PC-9 (cell line): ENCODE measurements around the gene SELENOV. TPM values are rescaled to one million over a fixed set of nuclear protein-coding genes. Genes with fewer than 3 reads are reported as not detected.

Experiments used
- BruUV-seq: library from RNA; stranded (reverse); fragments of 400-500 nt; replicated peaks from 2 replicates; lab custom pipeline; 2021; lab: Mats Ljungman, UMichigan
- CTCF ChIA-PET: fragments of 300-600 bp; sonication (Branson Sonifier 250); formaldehyde crosslinking; loops from one replicate; lab custom pipeline; 2022; ENCODE audit warnings: antibody characterized with exemption; lab: Charles Lee
- POLR2A ChIA-PET: fragments of 300-600 bp; sonication (Branson Sonifier 250); formaldehyde crosslinking; loops from one replicate; lab custom pipeline; 2022; ENCODE audit warnings: antibody characterized with exemption; ENCODE audit not compliant: unreplicated experiment; lab: Charles Lee
- DNase-seq, 2 experiments: peaks; one replicate each; pipeline versions ENCODE4 v3.0.0 to v3.0.0-alpha.2; 2015 to 2022; ENCODE audit warnings: mixed read lengths in 1 of 2
- H2AFZ ChIP-seq: fragments of 200-600 bp; sonication (generic); 2 replicates; pipeline ENCODE4 v1.8.1; 2017; ENCODE audit warnings: antibody characterized with exemption
- H3F3A ChIP-seq: fragments of 200-600 bp; sonication (generic); 2 replicates; pipeline ENCODE4 v1.8.1; 2017; ENCODE audit warnings: antibody characterized with exemption, mild to moderate bottlenecking, low read depth; ENCODE audit not compliant: insufficient read depth
- H3K27ac ChIP-seq: fragments of 200-600 bp; sonication (generic); 2 replicates; pipeline ENCODE4 v1.6.1; 2016; ENCODE audit warnings: mixed run types
- H3K27me3 ChIP-seq: fragments of 200-600 bp; sonication (generic); 2 replicates; pipeline ENCODE4 v1.6.1; 2016; ENCODE audit warnings: low read depth, mixed run types; ENCODE audit not compliant: insufficient read depth
- H3K36me3 ChIP-seq: fragments of 200-600 bp; sonication (generic); 2 replicates; pipeline ENCODE4 v1.6.1; 2016; ENCODE audit warnings: low read depth, mixed run types
- H3K4me1 ChIP-seq: fragments of 200-600 bp; sonication (generic); replicated peaks from 2 replicates; pipeline ENCODE4 v1.6.1; 2016; ENCODE audit warnings: mixed run types; ENCODE audit not compliant: insufficient read depth
- H3K4me2 ChIP-seq: fragments of 200-600 bp; sonication (generic); 2 replicates; pipeline ENCODE4 v1.6.1; 2017; ENCODE audit warnings: mixed run types
- H3K4me3 ChIP-seq: fragments of 200-600 bp; sonication (generic); 2 replicates; pipeline ENCODE4 v1.6.1; 2016; ENCODE audit warnings: mixed run types
- H3K79me2 ChIP-seq: fragments of 200-600 bp; sonication (generic); 2 replicates; pipeline ENCODE4 v1.6.1; 2017; ENCODE audit warnings: low read depth, mixed run types
- H3K9me2 ChIP-seq: fragments of 200-600 bp; sonication (generic); 2 replicates; pipeline ENCODE4 v1.8.1; 2017; ENCODE audit warnings: mild to moderate bottlenecking; ENCODE audit not compliant: insufficient read depth
- H3K9me3 ChIP-seq: fragments of 200-600 bp; sonication (generic); 2 replicates; pipeline ENCODE4 v1.8.1; 2016; ENCODE audit warnings: low read depth; ENCODE audit not compliant: insufficient read depth
- H4K20me1 ChIP-seq: fragments of 200-600 bp; sonication (generic); 2 replicates; pipeline ENCODE4 v1.8.1; 2017; ENCODE audit not compliant: insufficient read depth
- EZH2 ChIP-seq: fragments of 200-600 bp; sonication (generic); IDR thresholded peaks from 2 replicates; pipeline ENCODE4 v1.8.0; 2017; ENCODE audit warnings: antibody characterized with exemption, low read depth
- intact Hi-C: fragments of 100-400 bp; cut with micrococcal nuclease; formaldehyde crosslinking; loops from one replicate; pipeline ENCODE4 v1.10.0; 2022; ENCODE audit not compliant: unreplicated experiment
- total RNA-seq: library from RNA; stranded (reverse); gene quantifications from 2 replicates; pipeline ENCODE4 v1.2.3, GENCODE V29; 2021
- TF ChIP-seq, protein P1 (sequence below): fragments of 200-600 bp; sonication (generic); conservative IDR thresholded peaks from 2 replicates; pipeline ENCODE4 v1.6.1; 2017; ENCODE audit warnings: mixed run types, antibody characterized with exemption, mild to moderate bottlenecking, moderate library complexity

SELENOV gene
- total RNA-seq, 1 experiment from 2014 or later = not detected

DNA sequence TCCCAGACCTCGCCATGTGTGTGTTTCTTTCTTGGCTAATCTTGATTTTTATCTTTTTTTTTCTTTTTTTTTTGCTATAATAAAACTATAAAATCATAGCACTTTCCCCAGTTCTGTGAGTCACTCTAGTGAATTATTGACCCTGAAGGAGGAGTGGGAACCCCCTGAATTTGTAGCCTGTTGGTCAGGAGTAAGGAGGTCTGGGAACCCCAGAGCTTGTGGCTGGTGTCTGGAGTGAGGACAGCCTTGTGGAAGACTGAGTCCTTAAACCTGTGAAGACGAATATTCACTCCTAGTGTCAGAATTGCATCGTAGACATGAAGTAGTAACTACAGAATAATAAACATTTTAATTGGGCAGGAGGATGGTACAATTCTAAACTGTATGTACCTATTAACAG lies 10.3 kb downstream of the SELENOV start:
- no peak overlapping the region for H3K27ac ChIP-seq
- H3K4me3 ChIP-seq = no peak overlapping the region
- no peak overlapping the region for H3K4me2 ChIP-seq
- H3F3A ChIP-seq = no peaks in the 10 kb centered on the region
- BruUV-seq = no TSS peak
- no peaks in the 10 kb centered on the region for H3K27me3 ChIP-seq
- H3K79me2 ChIP-seq = no peaks in the 10 kb centered on the region
- no peaks in the 10 kb centered on the region for H3K36me3 ChIP-seq
- TF ChIP-seq, protein P1, sequence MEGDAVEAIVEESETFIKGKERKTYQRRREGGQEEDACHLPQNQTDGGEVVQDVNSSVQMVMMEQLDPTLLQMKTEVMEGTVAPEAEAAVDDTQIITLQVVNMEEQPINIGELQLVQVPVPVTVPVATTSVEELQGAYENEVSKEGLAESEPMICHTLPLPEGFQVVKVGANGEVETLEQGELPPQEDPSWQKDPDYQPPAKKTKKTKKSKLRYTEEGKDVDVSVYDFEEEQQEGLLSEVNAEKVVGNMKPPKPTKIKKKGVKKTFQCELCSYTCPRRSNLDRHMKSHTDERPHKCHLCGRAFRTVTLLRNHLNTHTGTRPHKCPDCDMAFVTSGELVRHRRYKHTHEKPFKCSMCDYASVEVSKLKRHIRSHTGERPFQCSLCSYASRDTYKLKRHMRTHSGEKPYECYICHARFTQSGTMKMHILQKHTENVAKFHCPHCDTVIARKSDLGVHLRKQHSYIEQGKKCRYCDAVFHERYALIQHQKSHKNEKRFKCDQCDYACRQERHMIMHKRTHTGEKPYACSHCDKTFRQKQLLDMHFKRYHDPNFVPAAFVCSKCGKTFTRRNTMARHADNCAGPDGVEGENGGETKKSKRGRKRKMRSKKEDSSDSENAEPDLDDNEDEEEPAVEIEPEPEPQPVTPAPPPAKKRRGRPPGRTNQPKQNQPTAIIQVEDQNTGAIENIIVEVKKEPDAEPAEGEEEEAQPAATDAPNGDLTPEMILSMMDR = no peak
- no peak for TF ChIP-seq EZH2
- no peak for DNase-seq
- POLR2A ChIA-PET = no interaction called here
- intact Hi-C loops = no loop called here
- CTCF ChIA-PET = interaction anchor here (0.5 kb wide), 1 partner anchor 251 kb away, joined by 5 read pairs; no protein-coding TSS in a partner anchor
- H2AFZ ChIP-seq = no peak overlapping the region
- no peaks in the 10 kb centered on the region for H4K20me1 ChIP-seq
- no peaks in the 10 kb centered on the region for H3K9me2 ChIP-seq
- no peaks in the 10 kb centered on the region for H3K4me1 ChIP-seq
- no peaks in the 10 kb centered on the region for H3K9me3 ChIP-seq

DNA sequence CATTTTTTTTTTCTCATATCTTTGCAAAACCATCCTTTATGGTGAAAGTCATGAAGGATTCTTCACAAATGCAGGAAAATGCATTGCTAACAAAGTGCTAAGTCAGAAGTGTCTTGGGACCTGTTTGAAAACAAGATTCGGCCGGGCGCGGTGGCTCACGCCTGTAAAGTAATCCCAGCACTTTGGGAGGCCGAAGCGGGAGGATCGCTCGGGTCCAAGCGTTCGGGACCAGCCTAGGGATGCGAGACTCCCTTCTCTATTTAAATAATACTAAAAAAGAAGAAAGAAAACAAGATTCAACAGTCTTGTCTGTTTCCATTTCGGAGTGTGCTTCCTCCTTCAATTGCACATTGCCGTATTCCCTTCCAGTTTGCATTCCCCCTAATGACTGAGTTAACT lies 16.9 kb downstream of the SELENOV start:
- H3K4me2 ChIP-seq = peak overlapping the region; percentile 100
- no peaks in the 10 kb centered on the region for H3K79me2 ChIP-seq
- peak overlapping the region; percentile 98 for H2AFZ ChIP-seq
- 0 out of 2 replicates have a peak, but pooled peaks cover 2% of the 10 kb centered on the region for H4K20me1 ChIP-seq
- H3K4me1 ChIP-seq = peaks cover 10% of the 10 kb centered on the region; the same call in 1 of the 2 replicates
- H3K9me2 ChIP-seq = no peaks in the 10 kb centered on the region
- DNase-seq = no peak
- no peak for TF ChIP-seq EZH2
- TF ChIP-seq, protein P1 = no peak
- ChIA-PET CTCF (interaction anchor here (0.8 to 2.5 kb wide), 2 partner anchors 91 to 93 kb away, joined by 5 to 8 read pairs; no protein-coding TSS in a partner anchor), POLR2A (interaction anchor here (0.7 kb wide), 1 partner anchor 102 kb away, joined by 6 read pairs; no protein-coding TSS in a partner anchor)
- peak overlapping the region; percentile 91 for H3K4me3 ChIP-seq
- BruUV-seq = no TSS peak
- H3F3A ChIP-seq = no peaks in the 10 kb centered on the region; the same call in 1 of the 2 replicates
- H3K27me3 ChIP-seq = no peaks in the 10 kb centered on the region
- no peaks in the 10 kb centered on the region for H3K36me3 ChIP-seq
- intact Hi-C loops = loop anchor here (1.0 to 2.0 kb wide), 5 partner anchors 33 to 135 kb away; partner anchors contain the start of genes DLL3, PLEKHG2 and SUPT5H
- H3K9me3 ChIP-seq = no peaks in the 10 kb centered on the region
- no peak overlapping the region for H3K27ac ChIP-seq

DNA sequence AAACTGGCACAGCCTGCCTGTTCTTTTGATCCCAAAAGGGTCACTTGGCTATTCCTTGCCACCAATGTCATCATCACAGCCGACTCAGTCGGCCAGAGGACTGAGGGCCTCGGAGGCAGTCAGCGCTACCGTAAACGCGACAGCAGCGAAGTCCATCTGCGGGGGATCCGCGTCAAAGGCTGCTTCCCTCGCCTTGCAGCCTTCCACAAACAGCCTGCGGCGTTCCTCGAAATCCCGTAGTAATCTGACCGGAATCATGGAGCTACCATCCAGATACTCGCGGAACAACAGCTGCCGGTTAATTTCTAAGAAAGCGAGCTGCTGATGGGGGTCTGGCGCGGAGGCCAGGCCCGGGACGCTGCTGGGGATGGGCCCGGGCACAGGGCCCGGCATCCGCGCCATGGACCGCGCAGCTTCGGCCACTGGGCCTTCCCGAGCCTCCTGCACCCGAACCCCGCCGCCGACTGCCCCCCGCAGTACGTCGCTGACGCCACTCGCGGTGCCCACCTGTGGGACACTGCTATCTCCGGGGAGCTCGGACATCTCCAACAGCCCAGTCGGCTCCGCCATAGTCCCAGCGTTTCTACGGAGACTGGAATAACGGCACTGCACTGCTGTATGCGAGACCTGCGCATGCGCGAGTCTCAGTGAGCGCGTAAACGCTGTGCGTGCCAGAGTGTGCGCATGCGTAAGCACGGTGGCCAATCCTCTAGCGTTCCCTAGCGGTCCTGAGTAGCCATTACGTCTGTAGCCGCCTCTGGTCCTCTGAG lies 17.5 kb downstream of the SELENOV start, which contains the start of gene EID2B:
EID2B (minus strand) TSS at position 620 of the 770 bp plus-strand sequence; CDS start at position 570, 50 bp downstream.
- no peaks in the 10 kb centered on the region for H3K79me2 ChIP-seq
- H3K27ac ChIP-seq = no peak within 1 kb of the TSS
- H3K27me3 ChIP-seq = no peaks in the 10 kb centered on the region
- intact Hi-C loops = loop anchor here (1.0 to 2.0 kb wide), 4 partner anchors 58 to 136 kb away; partner anchors contain the start of genes PLEKHG2 and SUPT5H
- H2AFZ ChIP-seq = peak within 1 kb of the TSS; percentile 98
- BruUV-seq = no TSS peak
- ChIA-PET CTCF (interaction anchor here (0.6 to 2.5 kb wide), 6 partner anchors 67 to 597 kb away, joined by 3 to 8 read pairs (median 4); no protein-coding TSS in a partner anchor), POLR2A (interaction anchor here (0.6 to 0.7 kb wide), 2 partner anchors 33 to 97 kb away, joined by 4 to 11 read pairs; partner anchors contain the start of gene RPS16)
- no peaks in the 10 kb centered on the region; the same call in 1 of the 2 replicates for H3F3A ChIP-seq
- H3K36me3 ChIP-seq = no peaks in the 10 kb centered on the region
- peak within 1 kb of the TSS; percentile 91 for H3K4me3 ChIP-seq
- H3K9me2 ChIP-seq = no peaks in the 10 kb centered on the region
- no peaks in the 10 kb centered on the region for H3K9me3 ChIP-seq
- H3K4me1 ChIP-seq = peaks cover 10% of the 10 kb centered on the region; the same call in 1 of the 2 replicates
- DNase-seq = peak; percentile 82 to 92
- H4K20me1 ChIP-seq = 0 out of 2 replicates have a peak, but pooled peaks cover 2% of the 10 kb centered on the region
- H3K4me2 ChIP-seq = peak within 1 kb of the TSS; percentile 100
- TF ChIP-seq, protein P1 = peak; percentile 94
- no peak for TF ChIP-seq EZH2
